H9 (cell line): ENCODE results near the gene LAMA5. TPM values are rescaled to one million over a fixed set of nuclear protein-coding genes. Genes with fewer than 3 reads are reported as not detected.

Experiments
- DNase-seq: peaks from one replicate; pipeline ENCODE4 v3.0.0-alpha.2; 2017
- H2AFZ ChIP-seq: one replicate; pipeline ENCODE4 v1.6.1; 2013; ENCODE audit warnings: mild to moderate bottlenecking, low read length, control low read depth, moderate library complexity
- H2AK5ac ChIP-seq: 2 replicates; pipeline ENCODE4 v1.6.1; 2013; ENCODE audit warnings: low read length, control low read depth, mixed read lengths; ENCODE audit not compliant: insufficient read length
- H2BK120ac ChIP-seq: one replicate; pipeline ENCODE4 v1.6.1; 2013; ENCODE audit warnings: low read depth, mild to moderate bottlenecking, low read length, control low read depth, inconsistent platforms; ENCODE audit not compliant: poor library complexity, severe bottlenecking
- H2BK12ac ChIP-seq: 2 replicates; pipeline ENCODE4 v1.6.1; 2013; ENCODE audit warnings: low read length, control low read depth, mixed read lengths, low read depth; ENCODE audit not compliant: insufficient read length
- H2BK15ac ChIP-seq: 2 replicates; pipeline ENCODE4 v1.6.1; 2013; ENCODE audit warnings: low read depth, low read length, control low read depth
- H2BK20ac ChIP-seq: one replicate; pipeline ENCODE4 v1.6.1; 2013; ENCODE audit warnings: low read depth, mild to moderate bottlenecking, low read length, control low read depth, inconsistent platforms; ENCODE audit not compliant: poor library complexity, severe bottlenecking
- H2BK5ac ChIP-seq: 2 replicates; pipeline ENCODE4 v1.6.1; 2013; ENCODE audit warnings: low read length, control low read depth, mixed read lengths; ENCODE audit not compliant: insufficient read length
- H3K14ac ChIP-seq: 2 replicates; pipeline ENCODE4 v1.6.1; 2013; ENCODE audit warnings: low read length, control low read depth; ENCODE audit not compliant: insufficient read depth
- H3K18ac ChIP-seq: 2 replicates; pipeline ENCODE4 v1.6.1; 2013; ENCODE audit warnings: low read depth, mild to moderate bottlenecking, mixed read lengths, low read length, control low read depth; ENCODE audit not compliant: insufficient read length
- H3K23ac ChIP-seq: 2 replicates; pipeline ENCODE4 v1.6.1; 2013; ENCODE audit warnings: low read length, control low read depth, mixed read lengths, low read depth; ENCODE audit not compliant: insufficient read length
- H3K23me2 ChIP-seq: 2 replicates; pipeline ENCODE4 v1.6.1; 2013; ENCODE audit warnings: low read depth, mild to moderate bottlenecking, mixed read lengths, low read length, control low read depth; ENCODE audit not compliant: insufficient read length, poor library complexity, severe bottlenecking
- H3K27ac ChIP-seq: 2 replicates; pipeline ENCODE4 v1.5.1; 2013; ENCODE audit warnings: low read length, control low read depth, mixed read lengths, low read depth; ENCODE audit not compliant: insufficient read length
- H3K27me3 ChIP-seq: 2 replicates; pipeline ENCODE4 v1.6.1; 2013; ENCODE audit warnings: low read length, control low read depth, inconsistent platforms; ENCODE audit not compliant: insufficient read depth
- H3K4ac ChIP-seq: 2 replicates; pipeline ENCODE4 v1.6.1; 2013; ENCODE audit warnings: low read depth, mild to moderate bottlenecking, control low read depth, inconsistent platforms, low read length, moderate library complexity
- H3K4me1 ChIP-seq: 2 replicates; pipeline ENCODE4 v1.6.1; 2013; ENCODE audit warnings: low read length, control low read depth, inconsistent platforms; ENCODE audit not compliant: insufficient read depth
- H3K4me2 ChIP-seq: 2 replicates; pipeline ENCODE4 v1.6.1; 2013; ENCODE audit warnings: low read length, control low read depth, mixed read lengths; ENCODE audit not compliant: insufficient read length, insufficient read depth
- H3K56ac ChIP-seq: 2 replicates; pipeline ENCODE4 v1.6.1; 2013; ENCODE audit warnings: low read depth, mild to moderate bottlenecking, mixed read lengths, low read length, control low read depth; ENCODE audit not compliant: insufficient read length
- H3K79me1 ChIP-seq: 2 replicates; pipeline ENCODE4 v1.6.1; 2013; ENCODE audit warnings: low read depth, mild to moderate bottlenecking, moderate library complexity, low read length, control low read depth, inconsistent platforms; ENCODE audit not compliant: insufficient read depth, poor library complexity, severe bottlenecking
- H3K79me2 ChIP-seq: 2 replicates; pipeline ENCODE4 v1.6.1; 2013; ENCODE audit warnings: low read length, control low read depth, inconsistent platforms; ENCODE audit not compliant: insufficient read depth
- H3K9ac ChIP-seq: 2 replicates; pipeline ENCODE4 v1.6.1; 2013; ENCODE audit warnings: low read length, control low read depth, mixed read lengths; ENCODE audit not compliant: insufficient read length; ENCODE audit errors: extremely low read depth
- H3K9me3 ChIP-seq: one replicate; pipeline ENCODE4 v1.6.1; 2013; ENCODE audit warnings: low read depth, low read length, inconsistent platforms; ENCODE audit not compliant: control insufficient read depth
- H3T11ph ChIP-seq: one replicate; pipeline ENCODE4 v1.6.1; 2013; ENCODE audit warnings: mild to moderate bottlenecking, low read length, control low read depth, inconsistent platforms
- H4K20me1 ChIP-seq: one replicate; pipeline ENCODE4 v1.6.1; 2013; ENCODE audit not compliant: control insufficient read depth, insufficient read length, insufficient read depth
- H4K5ac ChIP-seq: 2 replicates; pipeline ENCODE4 v1.6.1; 2013; ENCODE audit warnings: low read depth, mild to moderate bottlenecking, mixed read lengths, low read length, control low read depth; ENCODE audit not compliant: insufficient read length
- H4K8ac ChIP-seq: replicated peaks from 2 replicates; pipeline ENCODE4 v1.6.1; 2013; ENCODE audit warnings: low read length, control low read depth, mixed read lengths, low read depth; ENCODE audit not compliant: insufficient read length
- H4K91ac ChIP-seq: 2 replicates; pipeline ENCODE4 v1.6.1; 2013; ENCODE audit warnings: low read depth, mild to moderate bottlenecking, moderate library complexity, mixed read lengths, low read length, control low read depth; ENCODE audit not compliant: insufficient read length
- H3K27ac Mint-ChIP-seq, 3 experiments: 2 replicates in 2 of 3; 3 replicates in 1 of 3; pipeline ENCODE4 v1.8.0; 2020 to 2021; ENCODE audit warnings: mixed read lengths in 3 of 3, mild to moderate bottlenecking in 1 of 3, moderate library complexity in 1 of 3
- H3K27me3 Mint-ChIP-seq: 2 replicates; pipeline ENCODE4 v1.8.0; 2021; ENCODE audit warnings: low read depth, mild to moderate bottlenecking, moderate library complexity, mixed read lengths
- H3K36me3 Mint-ChIP-seq, 3 experiments: 2 replicates in 2 of 3; 3 replicates in 1 of 3; pipeline ENCODE4 v1.8.0; 2020 to 2021; ENCODE audit warnings: low read depth in 3 of 3, mixed read lengths in 3 of 3; ENCODE audit not compliant: insufficient read depth in 1 of 3
- H3K4me1 Mint-ChIP-seq, 2 experiments: 2 replicates each; pipeline ENCODE4 v1.8.0; 2020; ENCODE audit warnings: mixed read lengths in 2 of 2
- H3K4me3 Mint-ChIP-seq, 2 experiments: 2 replicates in 1 of 2; 3 replicates in 1 of 2; pipeline ENCODE4 v1.8.0; 2020 to 2021; ENCODE audit warnings: mild to moderate bottlenecking in 2 of 2, mixed read lengths in 2 of 2, moderate library complexity in 1 of 2
- H3K9me3 Mint-ChIP-seq, 2 experiments: 2 replicates in 1 of 2; 3 replicates in 1 of 2; pipeline ENCODE4 v1.8.0; 2020; ENCODE audit warnings: mild to moderate bottlenecking in 2 of 2, mixed read lengths in 2 of 2, moderate library complexity in 1 of 2
- CTCF ChIP-seq: fragments of 200-600 bp; sonication (generic); conservative IDR thresholded peaks from 3 replicates; pipeline ENCODE4 v1.8.0; 2021; ENCODE audit warnings: antibody characterized with exemption, mild to moderate bottlenecking
- WGBS: extraction: QIAGEN DNeasy Blood & Tissue Kit; methylation state at CpG from one replicate; pipeline ENCODE4 v1.1.7; 2013; ENCODE audit warnings: missing lambda C conversion rate, low lambda C conversion rate, mixed read lengths; ENCODE audit not compliant: insufficient read length; ENCODE audit errors: extremely low coverage; 5-methylcytosine and 5-hydroxymethylcytosine counted together
- total RNA-seq: library from RNA; stranded (reverse); gene quantifications from 2 replicates; pipeline ENCODE4 v1.2.1, GENCODE V29; 2021

LAMA5 gene
- total RNA-seq, 1 experiment from 2014 or later = 200 TPM

- no peaks in the 10 kb centered on the region for H3K27me3 ChIP-seq
- H2BK120ac ChIP-seq = no peak overlapping the region
- H4K5ac ChIP-seq = no peak overlapping the region
- no peaks in the 10 kb centered on the region for H3K79me1 ChIP-seq
- no peak overlapping the region for H3T11ph ChIP-seq
- no peak for DNase-seq
- H3K27ac Mint-ChIP-seq = no peak overlapping the region
- H4K20me1 ChIP-seq = no peaks in the 10 kb centered on the region
- H3K56ac ChIP-seq = no peak overlapping the region
- no peaks in the 10 kb centered on the region for H3K23me2 ChIP-seq
- H2BK20ac ChIP-seq = no peak overlapping the region
- H3K4ac ChIP-seq = no peak overlapping the region
- no peak overlapping the region for H3K27ac ChIP-seq
- peaks cover 9 to 18% of the 10 kb centered on the region in 2 experiments for H3K9me3 Mint-ChIP-seq
- H4K91ac ChIP-seq = no peak overlapping the region
- no peak overlapping the region for H2BK12ac ChIP-seq
- no peak overlapping the region for H2AFZ ChIP-seq
- no peak overlapping the region for H3K4me2 ChIP-seq
- no peak overlapping the region for H3K14ac ChIP-seq
- no peak overlapping the region for H2AK5ac ChIP-seq
- no peaks in the 10 kb centered on the region; the same call in 1 of the 2 replicates for H3K27me3 Mint-ChIP-seq
- no CpG with 5 or more reads among the region's 7 CpGs for WGBS
- H3K79me2 ChIP-seq = no peaks in the 10 kb centered on the region
- peaks cover 18 to 65% (median 62%) of the 10 kb centered on the region in 3 experiments for H3K36me3 Mint-ChIP-seq
- no peak overlapping the region for H3K23ac ChIP-seq
- H3K4me1 ChIP-seq = no peaks in the 10 kb centered on the region
- no peak overlapping the region for H4K8ac ChIP-seq
- peaks cover 0 to 2% of the 10 kb centered on the region in 2 experiments; a peak in 1 of 4 replicates for H3K4me1 Mint-ChIP-seq
- H2BK15ac ChIP-seq = no peak overlapping the region
- no peak overlapping the region for H3K18ac ChIP-seq
- TF ChIP-seq CTCF = no peak
- H3K9ac ChIP-seq = no peak overlapping the region
- no peak overlapping the region for H2BK5ac ChIP-seq
- peak overlapping the region in 1 of 2 experiments; percentile 21; a peak in 1 of 5 replicates for H3K4me3 Mint-ChIP-seq
- H3K9me3 ChIP-seq = no peaks in the 10 kb centered on the region
Observed at GRCh38 chr20:62349556-62350097, 17.5 kb downstream of the LAMA5 start.
